Naive thymus-derived CD4-positive, alpha-beta T cell (primary cell): ENCODE results near the gene CLECL1. TPM values are rescaled to one million over a fixed set of nuclear protein-coding genes. Genes with fewer than 3 reads are reported as not detected.

Experiments
- ATAC-seq: fragments of 150-1000 bp; cut with Tn5 transposase; 2 replicates; pipeline ENCODE4 v1.10.0; 2021; ENCODE audit warnings: mild to moderate bottlenecking, moderate library complexity
- CTCF ChIA-PET: fragments of 350-600 bp; sonication (Branson Sonifier 250); formaldehyde crosslinking; loops from one replicate; lab custom pipeline; 2021; ENCODE audit warnings: antibody characterized with exemption; lab: Charles Lee
- POLR2A ChIA-PET: fragments of 350-600 bp; sonication (Branson Sonifier 250); formaldehyde crosslinking; loops from one replicate; lab custom pipeline; 2021; ENCODE audit warnings: antibody characterized with exemption, inconsistent platforms; lab: Charles Lee
- DNase-seq, 9 donors: peaks; one replicate each; pipeline versions ENCODE4 v3.0.0 to v3.0.0-alpha.2; 2020 to 2022; ENCODE audit warnings: mixed read lengths in 1 of 9
- H3K27ac ChIP-seq: one replicate; pipeline ENCODE4 v1.7.0; 2013; ENCODE audit warnings: mild to moderate bottlenecking, low read depth, low read length, moderate library complexity
- H3K27me3 ChIP-seq, 2 donors: one replicate each; pipeline ENCODE4 v1.7.0; 2013; ENCODE audit warnings: low read length in 2 of 2, mild to moderate bottlenecking in 2 of 2, moderate library complexity in 2 of 2; ENCODE audit not compliant: control insufficient read depth in 2 of 2, insufficient read depth in 2 of 2
- H3K36me3 ChIP-seq, 3 experiments: 1 replicate in 2 of 3; 2 replicates in 1 of 3; pipeline ENCODE4 v1.7.0; 2013; ENCODE audit warnings: low read length in 3 of 3, mild to moderate bottlenecking in 3 of 3, moderate library complexity in 1 of 3; ENCODE audit not compliant: insufficient read depth in 3 of 3, control insufficient read depth in 2 of 3
- H3K4me1 ChIP-seq, 2 donors: one replicate each; pipeline ENCODE4 v1.7.0; 2013; ENCODE audit warnings: low read length in 2 of 2, mild to moderate bottlenecking in 2 of 2, moderate library complexity in 1 of 2; ENCODE audit not compliant: control insufficient read depth in 2 of 2, insufficient read depth in 2 of 2
- H3K4me3 ChIP-seq: 2 replicates; pipeline ENCODE4 v1.7.0; 2013; ENCODE audit warnings: mild to moderate bottlenecking, low read length
- H3K9me3 ChIP-seq, 3 experiments: 1 replicate in 2 of 3; 2 replicates in 1 of 3; pipeline ENCODE4 v1.7.0; 2013; ENCODE audit warnings: low read length in 3 of 3; ENCODE audit not compliant: control insufficient read depth in 2 of 3
- H3K27ac Mint-ChIP-seq, 9 donors: one replicate each; pipeline ENCODE4 v1.8.0; 2020 to 2022; ENCODE audit warnings: mixed read lengths in 9 of 9, mild to moderate bottlenecking in 8 of 9, moderate library complexity in 5 of 9, inconsistent platforms in 2 of 9
- H3K27me3 Mint-ChIP-seq, 5 donors: one replicate each; pipeline ENCODE4 v1.8.0; 2021 to 2022; ENCODE audit warnings: mixed read lengths in 5 of 5, mild to moderate bottlenecking in 1 of 5
- H3K36me3 Mint-ChIP-seq, 5 donors: one replicate each; pipeline ENCODE4 v1.8.0; 2020 to 2022; ENCODE audit warnings: mixed read lengths in 5 of 5, mild to moderate bottlenecking in 3 of 5, inconsistent platforms in 1 of 5
- H3K4me1 Mint-ChIP-seq, 7 donors: one replicate each; pipeline ENCODE4 v1.8.0; 2020 to 2022; ENCODE audit warnings: mixed read lengths in 7 of 7, mild to moderate bottlenecking in 3 of 7, inconsistent platforms in 1 of 7
- H3K4me3 Mint-ChIP-seq, 10 donors: one replicate each; pipeline ENCODE4 v1.8.0; 2020 to 2022; ENCODE audit warnings: mild to moderate bottlenecking in 10 of 10, mixed read lengths in 10 of 10, moderate library complexity in 6 of 10, inconsistent platforms in 2 of 10
- H3K9me3 Mint-ChIP-seq, 11 donors: one replicate each; pipeline ENCODE4 v1.8.0; 2020 to 2022; ENCODE audit warnings: mixed read lengths in 11 of 11, mild to moderate bottlenecking in 4 of 11, inconsistent platforms in 1 of 11, moderate library complexity in 1 of 11
- intact Hi-C, 2 donors: fragments of 100-400 bp; cut with micrococcal nuclease; formaldehyde crosslinking; loops; one replicate each; pipeline ENCODE4 v1.15.1; 2023
- polyA plus RNA-seq, 2 donors: library from polyadenylated mRNA; unstranded; fragments of 300-500 nt; fragmentation: Illumina TruSeq; gene quantifications; one replicate each; pipeline ENCODE4 v1.2.3, GENCODE V29; 2021
- total RNA-seq, 6 experiments: library from RNA in 5 of 6; stranded (reverse) in 5 of 6; gene quantifications; 1 replicate in 5 of 6; 2 replicates in 1 of 6; pipeline ENCODE4 v1.2.3 and lab custom pipeline; 2021 to 2026

Gene CLECL1
- total and polyA plus RNA-seq, 7 experiments from 2014 or later = 0.38 to 6.1 (median 0.43) TPM; not detected in 2

GRCh38 chr12:9729082-9729481 lies 3.8 kb downstream of the CLECL1 start:
- Histone ChIP-seq H3K27me3 (no peaks in the 10 kb centered on the region), H3K36me3 (no peaks in the 10 kb centered on the region), H3K27ac (no peak overlapping the region), H3K4me1 (no peaks in the 10 kb centered on the region), H3K4me3 (no peak overlapping the region), H3K9me3 (no peaks in the 10 kb centered on the region)
- CTCF ChIA-PET = interaction anchor here (0.6 kb wide), 1 partner anchor 18 kb away, joined by 3 read pairs; no protein-coding TSS in a partner anchor
- POLR2A ChIA-PET = interaction anchor here (0.5 to 1.2 kb wide), 4 partner anchors 12 to 73 kb away, joined by 3 to 4 read pairs (median 4); no protein-coding TSS in a partner anchor
- Mint-ChIP-seq H3K9me3 (peaks cover 0 to 5% (median 0%) of the 10 kb centered on the region in 11 donors), H3K36me3 (peaks cover 0 to 14% (median 0%) of the 10 kb centered on the region in 5 donors), H3K27ac (no peak overlapping the region), H3K4me3 (no peak overlapping the region), H3K4me1 (peaks cover 0 to 54% (median 20%) of the 10 kb centered on the region in 7 donors), H3K27me3 (no peaks in the 10 kb centered on the region)
- no peak for ATAC-seq
- intact Hi-C loops = loop anchor here in 1 of 2 donors (1.0 to 2.0 kb wide), 2 partner anchors 8 to 14 kb away; no protein-coding TSS in a partner anchor
- DNase-seq = no peak

- no peaks in the 10 kb centered on the region for H3K4me1 ChIP-seq
- peaks cover 0 to 17% (median 0%) of the 10 kb centered on the region in 5 donors for H3K36me3 Mint-ChIP-seq
- intact Hi-C loops = loop anchor here in 1 of 2 donors (2.0 kb wide), 1 partner anchor 15 kb away; no protein-coding TSS in a partner anchor
- no peak overlapping the region for H3K4me3 Mint-ChIP-seq
- ATAC-seq (no peak), DNase-seq (no peak)
- H3K27me3 ChIP-seq = no peaks in the 10 kb centered on the region
- peaks cover 0 to 52% (median 16%) of the 10 kb centered on the region in 7 donors for H3K4me1 Mint-ChIP-seq
- H3K9me3 Mint-ChIP-seq = peaks cover 0 to 3% (median 0%) of the 10 kb centered on the region in 11 donors
- H3K27me3 Mint-ChIP-seq = no peaks in the 10 kb centered on the region
- H3K4me3 ChIP-seq = no peak overlapping the region
- ChIA-PET POLR2A (no interaction called here), CTCF (interaction anchor here (0.7 kb wide), 1 partner anchor 159 kb away, joined by 3 read pairs; no protein-coding TSS in a partner anchor)
- H3K27ac ChIP-seq = no peak overlapping the region
- no peaks in the 10 kb centered on the region for H3K9me3 ChIP-seq
- H3K36me3 ChIP-seq = no peaks in the 10 kb centered on the region
- no peak overlapping the region for H3K27ac Mint-ChIP-seq
Observed at GRCh38 chr12:9727813-9728212, 5.1 kb downstream of the CLECL1 start.

GRCh38 chr12:9725213-9725870 lies 7.6 kb downstream of the CLECL1 start:
- H3K9me3 Mint-ChIP-seq = no peaks in the 10 kb centered on the region
- ChIA-PET CTCF (interaction anchor here (0.6 to 1.0 kb wide), 2 partner anchors 17 to 1853 kb away, joined by 3 to 7 read pairs; no protein-coding TSS in a partner anchor), POLR2A (interaction anchor here (0.6 to 1.0 kb wide), 3 partner anchors 14 to 72 kb away, joined by 3 to 5 read pairs (median 3); no protein-coding TSS in a partner anchor)
- H3K27me3 Mint-ChIP-seq = no peaks in the 10 kb centered on the region
- intact Hi-C loops = loop anchor here (2.0 kb wide), 2 partner anchors 17 to 19 kb away; no protein-coding TSS in a partner anchor
- no peak overlapping the region for H3K4me3 Mint-ChIP-seq
- no peak overlapping the region for H3K27ac Mint-ChIP-seq
- Histone ChIP-seq H3K4me3 (no peak overlapping the region), H3K9me3 (no peaks in the 10 kb centered on the region), H3K4me1 (no peaks in the 10 kb centered on the region), H3K27ac (no peak overlapping the region), H3K36me3 (no peaks in the 10 kb centered on the region), H3K27me3 (no peaks in the 10 kb centered on the region)
- DNase-seq (no peak), ATAC-seq (no peak)
- H3K4me1 Mint-ChIP-seq = peaks cover 2 to 46% (median 16%) of the 10 kb centered on the region in 7 donors
- H3K36me3 Mint-ChIP-seq = peaks cover 0 to 32% (median 0%) of the 10 kb centered on the region in 5 donors

GRCh38 chr12:9724023-9724422 lies 8.9 kb downstream of the CLECL1 start:
- no peaks in the 10 kb centered on the region for H3K27me3 ChIP-seq
- no peak overlapping the region for H3K4me3 Mint-ChIP-seq
- no peak overlapping the region for H3K4me3 ChIP-seq
- ATAC-seq (no peak), DNase-seq (no peak)
- H3K9me3 Mint-ChIP-seq = no peaks in the 10 kb centered on the region
- POLR2A ChIA-PET = interaction anchor here (0.7 to 1.0 kb wide), 2 partner anchors 74 to 256 kb away, joined by 4 to 5 read pairs; no protein-coding TSS in a partner anchor
- H3K27ac ChIP-seq = no peak overlapping the region
- no peaks in the 10 kb centered on the region for H3K27me3 Mint-ChIP-seq
- H3K9me3 ChIP-seq = no peaks in the 10 kb centered on the region
- intact Hi-C loops = loop anchor here (2.0 kb wide), 2 partner anchors 15 to 17 kb away; no protein-coding TSS in a partner anchor
- H3K4me1 Mint-ChIP-seq = peaks cover 2 to 41% (median 19%) of the 10 kb centered on the region in 7 donors
- H3K4me1 ChIP-seq = no peaks in the 10 kb centered on the region
- CTCF ChIA-PET = no interaction called here
- no peaks in the 10 kb centered on the region for H3K36me3 ChIP-seq
- peaks cover 0 to 34% (median 0%) of the 10 kb centered on the region in 5 donors for H3K36me3 Mint-ChIP-seq
- no peak overlapping the region for H3K27ac Mint-ChIP-seq

GRCh38 chr12:9721394-9722092 lies 11.4 kb downstream of the CLECL1 start:
- Histone ChIP-seq H3K36me3 (no peaks in the 10 kb centered on the region), H3K4me1 (no peaks in the 10 kb centered on the region), H3K27ac (no peak overlapping the region), H3K4me3 (no peak overlapping the region), H3K27me3 (no peaks in the 10 kb centered on the region), H3K9me3 (no peaks in the 10 kb centered on the region)
- Mint-ChIP-seq H3K4me1 (peaks cover 2 to 40% (median 20%) of the 10 kb centered on the region in 7 donors), H3K27ac (peak overlapping the region in 2 of 9 donors; percentile 18 to 66), H3K4me3 (no peak overlapping the region), H3K27me3 (no peaks in the 10 kb centered on the region), H3K9me3 (no peaks in the 10 kb centered on the region), H3K36me3 (peaks cover 0 to 35% (median 0%) of the 10 kb centered on the region in 5 donors)
- ChIA-PET POLR2A (interaction anchor here (0.6 to 1.2 kb wide), 6 partner anchors 10 to 52 kb away, joined by 3 to 5 read pairs (median 3); partner anchors contain the start of gene CLEC2D), CTCF (interaction anchor here (0.6 to 1.8 kb wide), 2 partner anchors 13 to 21 kb away, joined by 4 to 7 read pairs; no protein-coding TSS in a partner anchor)
- intact Hi-C loops = no loop called here
- peak; percentile 42 for ATAC-seq
- DNase-seq = no peak

- intact Hi-C loops = no loop called here
- CTCF ChIA-PET = no interaction called here
- H3K36me3 Mint-ChIP-seq = peaks cover 0 to 41% (median 0%) of the 10 kb centered on the region in 5 donors
Observed at GRCh38 chr12:9719790-9720189, 13.1 kb downstream of the CLECL1 start.

More at GRCh38 chr12:9719790-9720189, 13.1 kb downstream of the CLECL1 start:
- H3K27ac ChIP-seq = no peak overlapping the region
- no peaks in the 10 kb centered on the region for H3K36me3 ChIP-seq
- no peaks in the 10 kb centered on the region for H3K4me1 ChIP-seq
- POLR2A ChIA-PET = interaction anchor here (1.1 kb wide), 1 partner anchor 23 kb away, joined by 3 read pairs; no protein-coding TSS in a partner anchor
- no peaks in the 10 kb centered on the region for H3K9me3 ChIP-seq
- no peak overlapping the region for H3K4me3 Mint-ChIP-seq
- H3K4me3 ChIP-seq = no peak overlapping the region
- peak overlapping the region in 2 of 9 donors; percentile 9 to 37 for H3K27ac Mint-ChIP-seq
- H3K9me3 Mint-ChIP-seq = peaks cover 0 to 3% (median 0%) of the 10 kb centered on the region in 11 donors
- ATAC-seq (no peak), DNase-seq (no peak)
- no peaks in the 10 kb centered on the region for H3K27me3 Mint-ChIP-seq
- H3K4me1 Mint-ChIP-seq = peaks cover 9 to 40% (median 37%) of the 10 kb centered on the region in 7 donors
- no peaks in the 10 kb centered on the region for H3K27me3 ChIP-seq
